HepG2 (cell line): ENCODE results near the gene ALOX5AP. TPM values are rescaled to one million over a fixed set of nuclear protein-coding genes. Genes with fewer than 3 reads are reported as not detected.

Experiments
- ARID5B ChIP-seq: IDR thresholded peaks from 2 replicates; pipeline ENCODE4 v1.4.0; 2020; ENCODE audit warnings: mild to moderate bottlenecking, missing genetic modification reagents
- GABPB1 ChIP-seq: IDR thresholded peaks from 2 replicates; pipeline ENCODE4 v1.6.1; 2016; ENCODE audit warnings: mild to moderate bottlenecking, missing genetic modification reagents, moderate library complexity, missing compliant biosample characterization
- HNF1A ChIP-seq, 2 experiments: sonication (generic) in 1 of 2; formaldehyde crosslinking in 1 of 2; IDR thresholded peaks; 2 replicates each; pipeline versions ENCODE4 v1.4.0 to v1.6.1; 2016 to 2020; ENCODE audit warnings: borderline replicate concordance in 1 of 2, low read depth in 1 of 2, mild to moderate bottlenecking in 1 of 2, missing genetic modification reagents in 1 of 2
- NFYC ChIP-seq: IDR thresholded peaks from 2 replicates; pipeline ENCODE4 v1.6.1; 2016; ENCODE audit warnings: missing genetic modification reagents, missing compliant biosample characterization
- SOX13 ChIP-seq, 3 experiments: fragments of 450-650 bp in 1 of 3; sonication (generic) in 1 of 3; formaldehyde crosslinking in 1 of 3; IDR thresholded peaks in 2 of 3; conservative IDR thresholded peaks in 1 of 3; 2 replicates each; pipeline versions ENCODE4 v1.5.0 to v1.6.1; 2016 to 2020; ENCODE audit warnings: antibody characterized with exemption in 1 of 3, mild to moderate bottlenecking in 1 of 3, missing compliant biosample characterization in 1 of 3, missing genetic modification reagents in 1 of 3, moderate library complexity in 1 of 3
- SRSF1 ChIP-seq: fragments of 200-400 bp; formaldehyde crosslinking; optimal IDR thresholded peaks from 2 replicates; pipeline ENCODE3; 2017; ENCODE audit warnings: mild to moderate bottlenecking, low read depth, low read length, moderate library complexity
- TCF7 ChIP-seq: sonication (generic); IDR thresholded peaks from 2 replicates; pipeline ENCODE4 v1.6.1; 2016; ENCODE audit warnings: antibody characterized with exemption, low read depth
- TFDP2 ChIP-seq: sonication (generic); formaldehyde crosslinking; IDR thresholded peaks from 2 replicates; pipeline ENCODE4 v1.4.0; 2020; ENCODE audit warnings: missing genetic modification reagents
- ZBTB25 ChIP-seq: IDR thresholded peaks from 2 replicates; pipeline ENCODE4 v1.6.1; 2018; ENCODE audit warnings: missing genetic modification reagents
- ZBTB38 ChIP-seq: sonication (generic); formaldehyde crosslinking; IDR thresholded peaks from 2 replicates; pipeline ENCODE4 v1.5.1; 2020; ENCODE audit warnings: mild to moderate bottlenecking, missing genetic modification reagents
- ZFX ChIP-seq: sonication (generic); formaldehyde crosslinking; IDR thresholded peaks from 2 replicates; pipeline ENCODE4 v1.4.0; 2020; ENCODE audit warnings: mild to moderate bottlenecking, low read depth, missing genetic modification reagents, moderate library complexity
- ZGPAT ChIP-seq: IDR thresholded peaks from 2 replicates; pipeline ENCODE4 v1.6.1; 2016; ENCODE audit warnings: mild to moderate bottlenecking
- ZNF263 ChIP-seq: sonication (generic); formaldehyde crosslinking; IDR thresholded peaks from 2 replicates; pipeline ENCODE4 v1.4.0; 2020; ENCODE audit warnings: missing genetic modification reagents
- ZNF296 ChIP-seq: sonication (generic); formaldehyde crosslinking; conservative IDR thresholded peaks from 2 replicates; pipeline ENCODE4 v1.5.0; 2020; ENCODE audit warnings: mild to moderate bottlenecking, missing genetic modification reagents
- ZNF432 ChIP-seq: sonication (generic); formaldehyde crosslinking; IDR thresholded peaks from 2 replicates; pipeline ENCODE4 v1.5.0; 2020; ENCODE audit warnings: missing genetic modification reagents, mild to moderate bottlenecking, borderline replicate concordance
- ZNF605 ChIP-seq: sonication (generic); formaldehyde crosslinking; IDR thresholded peaks from 2 replicates; pipeline ENCODE4 v1.8.0; 2022; ENCODE audit warnings: mild to moderate bottlenecking, missing genetic modification reagents
- polyA plus RNA-seq, 8 experiments: library from polyadenylated mRNA; depleted of rRNA in 3 of 8; stranded (reverse) in 7 of 8; unstranded in 1 of 8; fragments of >200 nt; fragmentation: Illumina TruSeq in 4 of 8; extraction: Trizol in 4 of 8; gene quantifications; 2 replicates each; pipeline versions ENCODE4 v1.2.1 to v1.2.3, GENCODE V29; 2011 to 2016; ENCODE audit warnings: low read depth in 4 of 8, missing spikeins in 1 of 8, mixed read lengths in 1 of 8; ENCODE audit not compliant: insufficient read depth in 1 of 8
- total RNA-seq, 5 experiments: library from RNA; depleted of rRNA; stranded (reverse); fragments of >200 nt; fragmentation: Illumina TruSeq; extraction: Trizol; gene quantifications; 2 replicates each; pipeline ENCODE4 v1.2.3, GENCODE V29; 2016; ENCODE audit warnings: low read depth in 1 of 5

Gene ALOX5AP
- total and polyA plus RNA-seq, 2 of the 13 experiments (the other 11 are each of a cell fraction or from before 2014, with no cell fraction given), result 0.97 to 1.2 TPM

- TF ChIP-seq ZGPAT (CRISPR knock-in tag) (peak; percentile 47; the same call in 1 of the 2 replicates), ZNF296 (CRISPR knock-in tag) (no peak), SRSF1 (peak; percentile 45), ZNF432 (CRISPR knock-in tag) (no peak), NFYC (CRISPR knock-in tag) (0 out of 2 replicates have a peak, but pooled peaks have one; percentile 7), ZBTB38 (CRISPR knock-in tag) (no peak), GABPB1 (CRISPR knock-in tag) (0 out of 2 replicates have a peak, but pooled peaks have one; percentile 25), ZBTB25 (CRISPR knock-in tag) (peak; percentile 17; the same call in 1 of the 2 replicates), SOX13 (IDR thresholded peaks at IDR 0.05) (no peak), SOX13 (CRISPR knock-in tag; conservative IDR thresholded peaks at IDR 0.05 in 1 of 2, IDR thresholded peaks at IDR 0.05 in 1 of 2) (peak in 1 of 2 experiments; percentile 42; a peak in 1 of 4 replicates), ZNF263 (CRISPR knock-in tag) (peak; percentile 97), ARID5B (CRISPR knock-in tag) (0 out of 2 replicates have a peak, but pooled peaks have one; percentile 10), ZFX (CRISPR knock-in tag) (peak; percentile 64), ZNF605 (no peak), HNF1A (IDR thresholded peaks at IDR 0.05; ENCODE audit: low read depth) (no peak), HNF1A (CRISPR knock-in tag; IDR thresholded peaks at IDR 0.05; ENCODE audit: borderline replicate concordance) (0 out of 2 replicates have a peak, but pooled peaks have one; percentile 4), TCF7 (0 out of 2 replicates have a peak, but pooled peaks have one; percentile 15), TFDP2 (CRISPR knock-in tag) (peak; percentile 37; the same call in 1 of the 2 replicates)
Measured at GRCh38 chr13:30805603-30806011, 70.3 kb downstream of the ALOX5AP start (continued).
